EL (cell line): ENCODE measurements around the gene CST9L.
"Not testable (repeated sequence)": the region's sequence is repeated elsewhere in the genome, so short reads cannot be mapped to it uniquely, and the experiment has no call there.

Experiments
- DNase-seq: peaks from one replicate; pipeline ENCODE4 v3.0.0-alpha.2; 2016

CST9L gene

GRCh38 chr20:23585808-23586734, 17.8 kb upstream of the CST9L start:
- no peak for DNase-seq

GRCh38 chr20:23585449-23585807, 17.1 kb upstream of the CST9L start:
- no peak for DNase-seq

GRCh38 chr20:23584434-23585199, 16.3 kb upstream of the CST9L start:
- DNase-seq, result no peak

GRCh38 chr20:23583526-23583925, 15.2 kb upstream of the CST9L start:
- DNase-seq, result no peak

GRCh38 chr20:23582293-23582692, 14.0 kb upstream of the CST9L start:
- DNase-seq, result no peak

- DNase-seq, result not testable (repeated sequence)
Observed at GRCh38 chr20:23581833-23582232, 13.5 kb upstream of the CST9L start.

- DNase-seq, result no peak
Observed at GRCh38 chr20:23574977-23575376, 6.7 kb upstream of the CST9L start.

- DNase-seq, result no peak
Observed at GRCh38 chr20:23570178-23570760, 2.0 kb upstream of the CST9L start.

- no peak for DNase-seq
Observed at GRCh38 chr20:23569570-23569969, 1.3 kb upstream of the CST9L start.

GRCh38 chr20:23568971-23569330, 667 bp upstream of the CST9L start:
- DNase-seq, result no peak

- DNase-seq, result no peak
Observed at GRCh38 chr20:23566199-23566932, 1.9 kb downstream of the CST9L start.

GRCh38 chr20:23565503-23566045, 2.7 kb downstream of the CST9L start:
- no peak for DNase-seq

- no peak for DNase-seq
Observed at GRCh38 chr20:23564927-23565326, 3.4 kb downstream of the CST9L start.

- no peak for DNase-seq
Observed at GRCh38 chr20:23562721-23563342, 5.5 kb downstream of the CST9L start.

GRCh38 chr20:23554401-23554800, 13.9 kb downstream of the CST9L start:
- DNase-seq, result no peak

- no peak for DNase-seq
Observed at GRCh38 chr20:23551786-23552185, 16.5 kb downstream of the CST9L start.

GRCh38 chr20:23551383-23551782, 16.9 kb downstream of the CST9L start:
- no peak for DNase-seq

GRCh38 chr20:23550227-23550626, 18.1 kb downstream of the CST9L start:
- DNase-seq, result no peak

- DNase-seq, result no peak
Observed at GRCh38 chr20:23548408-23548807, 19.9 kb downstream of the CST9L start.

GRCh38 chr20:23547613-23548012, 20.7 kb downstream of the CST9L start:
- no peak for DNase-seq

GRCh38 chr20:23546435-23547144, 21.7 kb downstream of the CST9L start:
- DNase-seq, result no peak

GRCh38 chr20:23544133-23544532, 24.2 kb downstream of the CST9L start:
- DNase-seq, result no peak
